ENCODE results near the gene HDGFL2.
A peak's percentile ranks its signal among the peaks of the same experiment; 100 is the strongest.

The HDGFL2 gene

GRCh38 chr19:4499318-4499717 lies 27.2 kb downstream of the HDGFL2 start:
- DNase-seq (ENCODE audit: low read depth in 2 of 2) = no peak

GRCh38 chr19:4499855-4500254 lies 27.8 kb downstream of the HDGFL2 start:
- DNase-seq (ENCODE audit: low read depth in 2 of 2) = no peak

GRCh38 chr19:4500841-4501591 lies 28.9 kb downstream of the HDGFL2 start:
- no peak for DNase-seq (ENCODE audit: low read depth in 2 of 2)

- DNase-seq (ENCODE audit: low read depth in 2 of 2) = no peak
Measured at GRCh38 chr19:4501691-4502090, 29.6 kb downstream of the HDGFL2 start.

GRCh38 chr19:4502282-4503131 lies 30.4 kb downstream of the HDGFL2 start:
- DNase-seq (ENCODE audit: low read depth in 2 of 2) = no peak

- DNase-seq (ENCODE audit: low read depth in 2 of 2) = no peak
Measured at GRCh38 chr19:4503132-4503824, 31.2 kb downstream of the HDGFL2 start.

GRCh38 chr19:4503825-4504170 lies 31.7 kb downstream of the HDGFL2 start:
- DNase-seq (ENCODE audit: low read depth in 2 of 2) = no peak

GRCh38 chr19:4504297-4504701 lies 32.2 kb downstream of the HDGFL2 start:
- DNase-seq (ENCODE audit: low read depth in 2 of 2) = no peak

- DNase-seq (ENCODE audit: low read depth in 2 of 2) = no peak
Measured at GRCh38 chr19:4504891-4505569, 32.9 kb downstream of the HDGFL2 start.

- no peak for DNase-seq (ENCODE audit: low read depth in 2 of 2)
Measured at GRCh38 chr19:4505570-4506448, 33.7 kb downstream of the HDGFL2 start.

- peak; percentile 7 to 9 for DNase-seq (ENCODE audit: low read depth in 2 of 2)
Measured at GRCh38 chr19:4506449-4507149, 34.5 kb downstream of the HDGFL2 start.

- no peak for DNase-seq (ENCODE audit: low read depth in 2 of 2)
Measured at GRCh38 chr19:4507150-4507452, 35.0 kb downstream of the HDGFL2 start.

GRCh38 chr19:4507804-4508203 lies 35.7 kb downstream of the HDGFL2 start:
- DNase-seq (ENCODE audit: low read depth in 2 of 2) = no peak

- DNase-seq (ENCODE audit: low read depth in 2 of 2) = no peak
Measured at GRCh38 chr19:4508698-4509097, 36.6 kb downstream of the HDGFL2 start.

GRCh38 chr19:4510435-4511255 lies 38.5 kb downstream of the HDGFL2 start:
- DNase-seq (ENCODE audit: low read depth in 2 of 2) = no peak

GRCh38 chr19:4511300-4512054 lies 39.4 kb downstream of the HDGFL2 start:
- no peak for DNase-seq (ENCODE audit: low read depth in 2 of 2)

GRCh38 chr19:4512070-4512469 lies 40.0 kb downstream of the HDGFL2 start:
- no peak for DNase-seq (ENCODE audit: low read depth in 2 of 2)

- DNase-seq (ENCODE audit: low read depth in 2 of 2) = no peak
Measured at GRCh38 chr19:4513248-4513647, 41.2 kb downstream of the HDGFL2 start.

- DNase-seq (ENCODE audit: low read depth in 2 of 2) = no peak
Measured at GRCh38 chr19:4515732-4516131, 43.6 kb downstream of the HDGFL2 start.

Data from fibroblast of skin of left biceps (primary cell).